HG03064 (cell line): ENCODE data around the gene DPPA5.
"Not testable (repeated sequence)": the region's sequence is repeated elsewhere in the genome, so short reads cannot be mapped to it uniquely, and the experiment has no call there.

ENCODE experiments used
- ATAC-seq: cut with Tn5 transposase; IDR thresholded peaks from one replicate; pipeline ENCODE4 v1.9.1; 2021; ENCODE audit warnings: low read depth; ENCODE audit not compliant: unreplicated experiment

Gene DPPA5

GRCh38 chr6:73353636-73354593 lies at the start of gene DPPA5:
DPPA5 (minus strand) TSS chr6:73354276; CDS start chr6:73354225, 51 bp downstream.
- no peak for ATAC-seq

GRCh38 chr6:73400656-73401055 lies 46.6 kb upstream of the DPPA5 start:
- ATAC-seq = no peak

GRCh38 chr6:73395875-73396274 lies 41.8 kb upstream of the DPPA5 start:
- ATAC-seq = no peak

- no peak for ATAC-seq
These were observed 40.7 kb upstream of the DPPA5 start, which contains the start of gene DDX43 for GRCh38 chr6:73394577-73395354. DDX43 (plus strand) TSS chr6:73394828; CDS start chr6:73394906, 78 bp downstream.

- ATAC-seq = no peak
These were observed 39.2 kb upstream of the DPPA5 start for GRCh38 chr6:73393278-73393677.

GRCh38 chr6:73392188-73392587 lies 38.1 kb upstream of the DPPA5 start:
- ATAC-seq = not testable (repeated sequence)

GRCh38 chr6:73391675-73392074 lies 37.6 kb upstream of the DPPA5 start:
- no peak for ATAC-seq

- no peak for ATAC-seq
These were observed 35.8 kb upstream of the DPPA5 start for GRCh38 chr6:73389854-73390253.

GRCh38 chr6:73388800-73389512 lies 34.9 kb upstream of the DPPA5 start:
- ATAC-seq = peak; percentile 86

GRCh38 chr6:73388433-73388799 lies 34.3 kb upstream of the DPPA5 start:
- peak; percentile 16 for ATAC-seq

GRCh38 chr6:73382462-73383113 lies 28.5 kb upstream of the DPPA5 start:
- no peak for ATAC-seq

- not testable (repeated sequence) for ATAC-seq
These were observed 27.5 kb upstream of the DPPA5 start for GRCh38 chr6:73381531-73381930.

GRCh38 chr6:73377225-73377624 lies 23.1 kb upstream of the DPPA5 start:
- no peak for ATAC-seq

- ATAC-seq = no peak
These were observed 21.1 kb upstream of the DPPA5 start for GRCh38 chr6:73375216-73375615.

GRCh38 chr6:73372516-73372915 lies 18.4 kb upstream of the DPPA5 start:
- ATAC-seq = no peak

GRCh38 chr6:73371984-73372383 lies 17.9 kb upstream of the DPPA5 start:
- no peak for ATAC-seq

- ATAC-seq = no peak
These were observed 15.5 kb upstream of the DPPA5 start, which contains the start of gene OOEP for GRCh38 chr6:73369563-73369962. OOEP (minus strand) TSS chr6:73369897; CDS start chr6:73369792, 105 bp downstream.

- no peak for ATAC-seq
These were observed 15.1 kb upstream of the DPPA5 start for GRCh38 chr6:73369157-73369556.

GRCh38 chr6:73368675-73369074 lies 14.6 kb upstream of the DPPA5 start:
- no peak for ATAC-seq

- ATAC-seq = no peak
These were observed 13.8 kb upstream of the DPPA5 start for GRCh38 chr6:73367761-73368355.
